GM10248 (cell line): ENCODE measurements around the gene RNF220.

Experiments
- CTCF ChIA-PET: fragments of 300-600 bp; sonication (Branson Sonifier 250); formaldehyde crosslinking; extraction: SDS; loops from one replicate; lab custom pipeline; 2021; ENCODE audit warnings: antibody characterized with exemption; lab: Yijun Ruan, JAX
- POLR2A ChIA-PET: fragments of 350-650 bp; sonication (Branson Sonifier 250); formaldehyde crosslinking; extraction: SDS; loops from one replicate; lab custom pipeline; 2020; ENCODE audit warnings: antibody characterized with exemption; lab: Yijun Ruan, JAX
- DNase-seq: peaks from one replicate; pipeline ENCODE4 v3.0.0; 2012; ENCODE audit errors: extremely low spot score
- TF ChIP-seq, protein P1 (sequence below): IDR thresholded peaks from 2 replicates; pipeline ENCODE4 v1.5.1; 2012; ENCODE audit warnings: mild to moderate bottlenecking, low read depth; ENCODE audit errors: extremely low read depth, missing control alignments, control extremely low read depth

Gene RNF220

DNA sequence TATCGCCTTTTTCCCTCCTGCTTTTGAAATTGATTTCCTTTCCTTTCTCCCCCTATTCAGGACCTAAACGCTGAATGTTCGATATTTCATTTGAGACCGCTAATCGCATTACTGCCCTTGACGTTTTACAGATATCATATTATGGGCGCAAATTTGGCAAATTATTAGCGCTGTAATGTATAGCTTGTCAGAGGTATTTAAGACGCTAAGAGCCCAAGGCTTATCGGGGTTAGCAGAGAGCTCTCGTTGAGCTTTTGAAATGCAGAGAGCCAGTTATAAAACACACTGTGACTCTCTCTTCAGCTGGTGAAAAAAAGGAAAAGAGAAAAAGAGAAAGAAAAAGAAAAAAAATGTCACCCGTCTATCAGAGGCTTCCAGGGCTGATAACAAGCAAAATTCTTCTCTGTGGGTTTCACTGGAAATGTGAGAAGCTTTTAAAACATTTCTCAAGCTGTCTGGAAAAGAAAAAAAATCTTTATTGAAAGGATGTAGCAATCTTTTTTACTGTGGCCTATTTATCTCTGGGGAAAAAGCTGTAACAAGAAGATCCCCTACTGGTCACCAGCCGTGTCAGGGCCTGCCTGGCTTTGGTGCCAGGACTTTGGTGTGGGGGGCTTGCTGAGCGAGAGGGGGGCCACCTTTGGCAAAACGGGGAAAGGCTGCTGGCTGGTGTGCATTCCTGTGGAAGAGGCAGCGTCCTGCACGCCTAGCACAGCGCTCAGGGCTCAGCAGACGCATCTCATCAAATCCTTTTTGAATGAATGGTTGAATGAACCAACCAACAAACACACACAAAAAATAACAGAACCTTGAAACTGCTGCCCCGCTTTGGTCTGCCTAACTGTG lies 119.8 kb downstream of the RNF220 start:
- CTCF ChIA-PET, result interaction anchor here (1.4 kb wide), 1 partner anchor 10 kb away, joined by 3 read pairs; no protein-coding TSS in a partner anchor
- POLR2A ChIA-PET, result no interaction called here
- TF ChIP-seq, protein P1, sequence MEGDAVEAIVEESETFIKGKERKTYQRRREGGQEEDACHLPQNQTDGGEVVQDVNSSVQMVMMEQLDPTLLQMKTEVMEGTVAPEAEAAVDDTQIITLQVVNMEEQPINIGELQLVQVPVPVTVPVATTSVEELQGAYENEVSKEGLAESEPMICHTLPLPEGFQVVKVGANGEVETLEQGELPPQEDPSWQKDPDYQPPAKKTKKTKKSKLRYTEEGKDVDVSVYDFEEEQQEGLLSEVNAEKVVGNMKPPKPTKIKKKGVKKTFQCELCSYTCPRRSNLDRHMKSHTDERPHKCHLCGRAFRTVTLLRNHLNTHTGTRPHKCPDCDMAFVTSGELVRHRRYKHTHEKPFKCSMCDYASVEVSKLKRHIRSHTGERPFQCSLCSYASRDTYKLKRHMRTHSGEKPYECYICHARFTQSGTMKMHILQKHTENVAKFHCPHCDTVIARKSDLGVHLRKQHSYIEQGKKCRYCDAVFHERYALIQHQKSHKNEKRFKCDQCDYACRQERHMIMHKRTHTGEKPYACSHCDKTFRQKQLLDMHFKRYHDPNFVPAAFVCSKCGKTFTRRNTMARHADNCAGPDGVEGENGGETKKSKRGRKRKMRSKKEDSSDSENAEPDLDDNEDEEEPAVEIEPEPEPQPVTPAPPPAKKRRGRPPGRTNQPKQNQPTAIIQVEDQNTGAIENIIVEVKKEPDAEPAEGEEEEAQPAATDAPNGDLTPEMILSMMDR, result no peak
- no peak for DNase-seq

- CTCF ChIA-PET, result interaction anchor here (2.3 kb wide), 1 partner anchor 24 kb away, joined by 5 read pairs; no protein-coding TSS in a partner anchor
- DNase-seq, result no peak
- POLR2A ChIA-PET, result no interaction called here
- TF ChIP-seq, protein P1, result no peak
These were observed 121.4 kb downstream of the RNF220 start for GRCh38 chr1:44526295-44527073.

DNA sequence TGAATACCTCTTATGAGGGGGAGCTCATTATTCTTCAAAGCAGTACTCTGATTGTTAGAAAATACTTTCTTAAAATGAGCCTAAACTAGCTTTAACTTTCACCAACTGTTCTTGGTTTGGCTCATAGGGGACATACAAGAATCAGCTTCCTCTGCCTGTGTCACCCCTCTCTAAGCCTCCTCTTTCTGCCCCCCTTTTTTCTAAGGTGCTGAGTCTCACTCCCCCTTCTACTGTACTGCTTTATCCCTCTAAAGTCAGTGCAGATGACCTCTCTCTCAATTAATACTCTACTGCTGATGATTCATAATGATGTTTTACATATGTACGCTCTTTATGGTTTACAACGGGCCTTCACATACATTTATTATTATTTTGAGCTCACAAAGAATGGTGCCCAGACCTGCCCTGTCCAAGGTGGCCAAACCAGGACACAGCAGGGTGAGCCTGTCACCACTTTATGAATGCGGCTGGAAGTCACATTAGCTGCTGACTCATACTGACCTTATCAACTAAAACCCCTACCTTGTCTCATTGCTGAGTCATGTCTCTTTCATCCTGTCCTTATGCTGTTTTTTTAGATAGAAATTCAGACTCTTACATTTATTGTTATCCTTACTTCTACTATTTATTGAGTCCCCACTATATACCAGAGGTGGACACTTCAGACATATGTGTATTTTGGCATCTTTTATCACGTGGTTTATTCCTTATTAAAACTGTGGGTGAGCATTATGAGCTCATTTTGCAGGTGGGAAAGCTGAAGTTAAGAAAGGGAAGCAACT lies 126.9 kb downstream of the RNF220 start:
- ChIA-PET CTCF (interaction anchor here (1.0 to 2.1 kb wide), 6 partner anchors 10 to 424 kb away, joined by 3 to 7 read pairs (median 4); no protein-coding TSS in a partner anchor), POLR2A (no interaction called here)
- peak; percentile 35 for DNase-seq
- TF ChIP-seq, protein P1, result no peak

- DNase-seq, result no peak
- POLR2A ChIA-PET, result no interaction called here
- CTCF ChIA-PET, result interaction anchor here (1.0 to 2.1 kb wide), 6 partner anchors 9 to 424 kb away, joined by 3 to 7 read pairs (median 4); no protein-coding TSS in a partner anchor
- TF ChIP-seq, protein P1, result no peak
These were observed 127.5 kb downstream of the RNF220 start for GRCh38 chr1:44532567-44532944.

- CTCF ChIA-PET, result interaction anchor here (0.6 to 1.7 kb wide), 3 partner anchors 10 to 632 kb away, joined by 3 to 7 read pairs (median 3); no protein-coding TSS in a partner anchor
- POLR2A ChIA-PET, result no interaction called here
- DNase-seq, result no peak
- TF ChIP-seq, protein P1, result no peak
These were observed 129.7 kb downstream of the RNF220 start for GRCh38 chr1:44534771-44535170.
